Activated naive CD8-positive, alpha-beta T cell treated with anti-CD3 and anti-CD28 coated beads, Interleukin-2, amount 10 ng/mL, durations not matched to agents 7 days and 5 days (primary cell): Measurements from ENCODE around the gene ASB10. TPM values are rescaled to one million over a fixed set of nuclear protein-coding genes. Genes with fewer than 3 reads are reported as not detected.

Experiments
- ATAC-seq: fragments of 150-1000 bp; cut with Tn5 transposase; one replicate; pipeline ENCODE4 v1.10.0; 2021; ENCODE audit warnings: low read depth, moderate library complexity
- POLR2A ChIA-PET: fragments of 350-600 bp; sonication (Branson Sonifier 250); formaldehyde crosslinking; loops from one replicate; lab custom pipeline; 2021; ENCODE audit warnings: antibody characterized with exemption; lab: Charles Lee
- DNase-seq: peaks from one replicate; pipeline ENCODE4 v3.0.0; 2021
- H3K27ac Mint-ChIP-seq: one replicate; pipeline ENCODE4 v1.8.0; 2022; ENCODE audit warnings: mild to moderate bottlenecking, mixed read lengths
- H3K27me3 Mint-ChIP-seq: one replicate; pipeline ENCODE4 v1.8.0; 2022; ENCODE audit warnings: mild to moderate bottlenecking, moderate library complexity, mixed read lengths
- H3K36me3 Mint-ChIP-seq: one replicate; pipeline ENCODE4 v1.8.0; 2021; ENCODE audit warnings: mild to moderate bottlenecking, mixed read lengths
- H3K4me1 Mint-ChIP-seq: one replicate; pipeline ENCODE4 v1.8.0; 2021; ENCODE audit warnings: mixed read lengths
- H3K4me3 Mint-ChIP-seq: one replicate; pipeline ENCODE4 v1.8.0; 2022; ENCODE audit warnings: mild to moderate bottlenecking, moderate library complexity, mixed read lengths
- H3K9me3 Mint-ChIP-seq: one replicate; pipeline ENCODE4 v1.8.0; 2021; ENCODE audit warnings: mixed read lengths
- total RNA-seq, 2 experiments: library from RNA; stranded (reverse); gene quantifications; one replicate each; pipeline ENCODE4 v1.2.3, GENCODE V29; 2021

ASB10 gene
- total RNA-seq, 2 experiments from 2014 or later, result not detected

DNA sequence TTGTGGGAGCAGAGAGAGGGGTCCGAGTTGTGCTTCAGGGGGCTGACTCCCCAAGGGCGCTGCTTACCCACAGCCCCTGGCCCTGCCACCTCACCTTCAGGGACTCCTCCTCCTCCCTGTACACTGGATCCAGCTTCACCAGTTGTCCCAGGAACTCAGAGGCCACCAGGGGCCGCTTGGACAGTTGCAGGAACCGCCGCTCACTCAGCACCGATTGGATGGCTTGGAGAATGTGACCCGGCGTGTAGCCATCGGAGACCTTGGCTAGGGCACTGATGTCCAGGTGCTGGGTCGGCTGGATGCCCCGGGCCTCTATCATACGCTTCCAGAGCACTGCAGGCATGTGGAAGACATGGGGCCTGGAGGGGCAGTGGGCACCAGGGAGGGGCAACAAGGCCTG lies 4.5 kb upstream of the ASB10 start:
- Mint-ChIP-seq H3K9me3 (no peaks in the 10 kb centered on the region), H3K4me3 (no peak overlapping the region), H3K27ac (no peak overlapping the region), H3K27me3 (peaks cover 24% of the 10 kb centered on the region), H3K36me3 (no peaks in the 10 kb centered on the region), H3K4me1 (peaks cover 10% of the 10 kb centered on the region)
- POLR2A ChIA-PET, result no interaction called here
- ATAC-seq (no peak), DNase-seq (no peak)

DNA sequence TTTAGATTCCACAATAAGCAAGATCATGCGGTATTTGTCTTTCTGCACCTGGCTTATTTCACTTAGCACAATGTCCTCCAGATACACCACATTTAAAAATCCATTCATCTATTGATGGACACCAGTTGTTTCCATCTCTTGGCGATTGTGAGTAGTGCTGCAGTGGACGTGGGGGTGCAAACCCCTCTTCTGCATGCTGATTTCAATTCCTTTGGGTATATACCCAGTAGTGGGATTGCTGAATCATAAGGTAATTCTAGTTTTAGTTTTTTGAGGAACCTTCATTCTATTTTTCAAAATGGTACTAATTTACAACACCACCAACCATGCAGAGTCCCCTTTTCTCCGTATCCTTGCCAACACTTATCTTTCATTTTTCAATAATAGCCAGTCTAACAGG lies 2.0 kb upstream of the ASB10 start:
- no peaks in the 10 kb centered on the region for H3K4me1 Mint-ChIP-seq
- POLR2A ChIA-PET, result no interaction called here
- no peaks in the 10 kb centered on the region for H3K36me3 Mint-ChIP-seq
- no peak overlapping the region for H3K4me3 Mint-ChIP-seq
- H3K27ac Mint-ChIP-seq, result no peak overlapping the region
- H3K27me3 Mint-ChIP-seq, result peaks cover 15% of the 10 kb centered on the region
- no peak for ATAC-seq
- H3K9me3 Mint-ChIP-seq, result no peaks in the 10 kb centered on the region
- no peak for DNase-seq

DNA sequence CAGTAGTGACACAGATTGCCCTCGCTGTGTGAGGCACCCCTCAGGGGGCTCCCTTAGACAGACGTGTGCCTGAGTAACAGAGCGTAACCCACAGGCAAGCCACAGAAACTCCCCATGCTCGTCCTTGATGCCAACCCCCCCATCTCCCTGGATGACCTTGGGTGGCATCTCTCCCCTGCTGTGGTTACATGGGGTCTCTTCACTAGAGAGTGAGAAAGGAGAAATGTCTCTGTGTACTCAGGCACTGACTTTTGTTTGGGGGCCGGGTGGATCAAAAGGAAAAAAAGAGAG lies 1.1 kb upstream of the ASB10 start:
- Mint-ChIP-seq H3K36me3 (no peaks in the 10 kb centered on the region), H3K4me3 (no peak overlapping the region), H3K27ac (no peak overlapping the region), H3K4me1 (no peaks in the 10 kb centered on the region), H3K9me3 (no peaks in the 10 kb centered on the region), H3K27me3 (peaks cover 15% of the 10 kb centered on the region)
- ATAC-seq, result no peak
- POLR2A ChIA-PET, result no interaction called here
- no peak for DNase-seq

DNA sequence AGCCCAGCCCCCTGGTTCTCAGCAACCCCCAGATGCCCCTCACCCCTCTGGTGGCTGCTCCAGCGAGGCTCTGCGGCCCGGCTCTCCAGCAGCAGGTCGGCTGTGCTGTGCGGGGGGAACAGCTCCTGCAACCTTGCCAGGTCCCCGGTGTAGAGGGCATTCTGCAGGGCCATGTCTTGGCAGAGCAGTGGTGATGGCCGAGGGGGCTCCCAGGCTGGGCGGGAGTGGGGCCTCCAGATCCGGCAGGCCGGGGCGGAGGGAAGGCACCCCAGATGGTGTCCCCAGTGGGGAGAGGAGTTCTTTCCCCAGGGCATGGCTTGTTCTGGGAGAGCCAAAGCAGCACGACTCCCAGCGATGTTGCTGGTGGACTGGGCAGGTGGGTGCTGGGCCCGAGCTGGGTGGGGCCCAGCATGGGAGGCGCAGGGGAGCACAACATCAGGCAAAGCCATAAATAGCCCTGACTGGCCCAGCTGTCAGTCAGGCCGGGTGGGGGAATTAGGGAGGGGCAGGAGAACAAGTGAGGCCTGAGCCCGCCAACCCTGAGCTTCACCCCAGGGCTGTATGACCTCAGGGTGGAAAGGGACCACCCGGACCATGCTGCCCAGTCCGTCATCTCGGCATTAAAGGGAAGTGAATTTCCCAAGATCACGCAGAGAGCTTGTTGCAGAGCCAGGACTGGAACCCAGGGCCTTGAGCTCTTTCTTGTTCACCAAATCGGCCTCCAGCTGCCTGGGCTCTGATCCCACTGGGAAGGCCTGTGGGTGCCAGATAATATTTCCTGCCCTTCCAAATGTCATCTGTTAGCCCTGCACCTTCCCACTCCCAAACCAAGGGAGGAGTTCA lies 580 bp upstream of the ASB10 start:
- Mint-ChIP-seq H3K9me3 (no peaks in the 10 kb centered on the region), H3K27ac (no peak overlapping the region), H3K27me3 (peaks cover 15% of the 10 kb centered on the region), H3K36me3 (no peaks in the 10 kb centered on the region), H3K4me3 (no peak overlapping the region), H3K4me1 (no peaks in the 10 kb centered on the region)
- DNase-seq (no peak), ATAC-seq (no peak)
- POLR2A ChIA-PET, result interaction anchor here (0.7 kb wide), 1 partner anchor 276 kb away, joined by 3 read pairs; no protein-coding TSS in a partner anchor

DNA sequence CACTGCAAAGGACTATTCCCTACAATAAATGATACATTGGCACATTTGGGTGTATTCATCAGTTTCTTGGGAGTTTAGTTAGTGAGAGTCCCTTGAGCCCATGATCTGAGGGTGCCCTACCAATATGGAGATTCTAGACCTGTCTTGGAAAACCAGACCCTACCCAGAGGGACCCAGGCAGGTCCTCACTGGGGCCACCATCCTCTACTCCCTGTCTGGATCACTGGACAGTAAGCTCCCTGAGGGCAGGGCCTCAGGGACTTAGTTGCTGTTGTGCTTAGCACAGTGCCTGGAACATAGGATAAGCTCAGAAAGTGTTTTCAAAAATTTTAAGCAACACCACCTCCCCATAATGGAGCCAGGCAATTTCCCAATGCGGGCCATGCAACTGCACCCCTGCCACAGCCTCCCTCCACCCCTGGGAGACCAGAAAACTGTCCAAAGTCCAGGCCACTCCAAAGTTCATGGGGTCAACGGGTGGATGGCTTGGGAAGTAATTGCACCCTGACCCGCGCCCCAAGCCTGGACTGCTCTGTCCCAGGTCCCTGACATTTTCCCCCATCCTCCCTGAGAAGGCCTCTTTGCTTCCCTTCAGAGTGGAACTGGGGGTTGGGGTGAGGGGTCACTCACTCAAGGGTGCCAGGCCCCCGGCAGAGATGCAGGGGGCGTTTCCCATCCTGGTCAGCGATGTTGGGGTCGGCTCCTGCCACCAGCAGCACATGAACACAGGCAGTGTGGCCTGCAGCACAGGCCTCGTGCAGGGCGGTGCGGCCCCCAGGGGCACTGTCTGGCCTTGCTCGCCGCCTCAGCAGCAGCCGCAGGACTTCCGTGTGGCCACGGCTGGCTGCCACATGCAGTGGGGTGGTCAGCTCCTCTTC lies 1.0 kb downstream of the ASB10 start:
- no peak overlapping the region for H3K27ac Mint-ChIP-seq
- H3K27me3 Mint-ChIP-seq, result peaks cover 22% of the 10 kb centered on the region
- DNase-seq (peak; percentile 8), ATAC-seq (no peak)
- H3K36me3 Mint-ChIP-seq, result no peaks in the 10 kb centered on the region
- no peaks in the 10 kb centered on the region for H3K4me1 Mint-ChIP-seq
- POLR2A ChIA-PET, result no interaction called here
- no peak overlapping the region for H3K4me3 Mint-ChIP-seq
- H3K9me3 Mint-ChIP-seq, result no peaks in the 10 kb centered on the region

DNA sequence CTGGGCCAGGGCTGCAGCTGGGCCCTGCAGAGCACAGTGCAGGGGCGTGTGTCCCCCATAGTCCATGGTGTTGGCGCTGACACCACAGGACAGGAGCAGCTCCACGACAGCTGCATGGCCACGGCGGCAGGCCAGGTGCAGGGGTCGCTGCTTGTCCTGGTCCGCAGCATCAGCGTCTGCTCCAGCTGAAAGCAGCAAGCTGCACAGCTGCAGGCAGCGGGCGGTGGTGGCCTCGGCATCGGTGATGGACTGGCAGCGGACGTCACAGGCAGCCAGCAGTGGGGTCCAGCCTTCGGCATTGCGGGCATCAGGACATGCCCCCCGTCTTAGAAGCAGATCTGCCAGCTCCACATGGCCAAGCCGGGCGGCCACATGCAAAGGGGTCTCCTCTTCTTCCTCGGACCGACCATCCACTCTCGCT lies 6.0 kb downstream of the ASB10 start:
- Mint-ChIP-seq H3K4me1 (no peaks in the 10 kb centered on the region), H3K36me3 (no peaks in the 10 kb centered on the region), H3K9me3 (no peaks in the 10 kb centered on the region), H3K27me3 (peaks cover 11% of the 10 kb centered on the region), H3K27ac (no peak overlapping the region), H3K4me3 (no peak overlapping the region)
- no peak for DNase-seq
- POLR2A ChIA-PET, result no interaction called here
- no peak for ATAC-seq

DNA sequence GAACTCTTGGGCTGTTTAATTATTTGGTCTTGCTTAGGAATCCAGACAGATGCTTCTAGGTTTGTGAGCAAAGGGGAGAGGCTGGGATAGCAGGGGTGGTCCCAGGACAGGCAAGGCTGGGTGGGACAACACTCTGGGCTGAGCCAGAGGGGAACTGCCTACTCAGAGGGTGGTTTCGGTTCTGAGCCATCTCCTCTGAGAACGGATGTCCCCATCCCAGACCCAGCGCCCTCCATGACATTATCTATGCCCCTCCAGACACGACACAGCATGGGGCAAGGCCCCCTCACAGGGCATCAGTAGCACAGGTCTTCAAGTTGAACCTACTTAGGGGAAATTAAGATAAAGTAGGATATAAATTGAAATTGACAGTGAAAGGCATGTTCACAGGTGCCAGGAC lies 7.1 kb downstream of the ASB10 start:
- H3K27ac Mint-ChIP-seq, result no peak overlapping the region
- POLR2A ChIA-PET, result no interaction called here
- ATAC-seq (no peak), DNase-seq (no peak)
- no peaks in the 10 kb centered on the region for H3K9me3 Mint-ChIP-seq
- H3K36me3 Mint-ChIP-seq, result no peaks in the 10 kb centered on the region
- no peaks in the 10 kb centered on the region for H3K4me1 Mint-ChIP-seq
- peaks cover 11% of the 10 kb centered on the region for H3K27me3 Mint-ChIP-seq
- no peak overlapping the region for H3K4me3 Mint-ChIP-seq

DNA sequence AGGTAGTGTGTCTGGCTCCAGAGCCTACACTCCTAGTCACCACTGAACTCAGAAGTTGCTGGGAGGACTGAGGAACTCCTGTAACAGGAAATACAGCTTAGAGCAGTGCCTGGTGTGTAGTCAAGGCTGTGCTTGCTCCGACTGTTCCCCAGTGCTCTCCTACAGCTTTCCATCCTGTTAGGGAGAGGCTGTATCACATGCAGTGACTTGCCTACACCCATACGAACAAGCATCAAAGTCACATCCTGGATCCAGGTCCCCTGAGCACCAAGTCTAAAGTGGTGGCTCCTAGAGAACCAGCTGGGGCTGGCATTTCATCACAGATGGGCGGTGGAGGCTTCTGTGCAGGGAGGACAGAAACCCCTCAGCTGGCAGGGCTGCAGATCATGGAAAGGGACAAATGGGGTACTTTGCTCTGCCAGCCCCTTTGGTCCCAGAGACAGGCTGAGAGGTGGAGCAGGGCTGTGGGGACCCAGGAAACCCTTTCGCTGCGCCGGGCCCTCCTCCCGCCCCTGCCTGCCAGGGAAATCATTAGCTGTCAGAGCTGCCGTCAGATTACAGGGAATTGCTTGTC lies 7.7 kb downstream of the ASB10 start:
- ATAC-seq, result no peak

DNA sequence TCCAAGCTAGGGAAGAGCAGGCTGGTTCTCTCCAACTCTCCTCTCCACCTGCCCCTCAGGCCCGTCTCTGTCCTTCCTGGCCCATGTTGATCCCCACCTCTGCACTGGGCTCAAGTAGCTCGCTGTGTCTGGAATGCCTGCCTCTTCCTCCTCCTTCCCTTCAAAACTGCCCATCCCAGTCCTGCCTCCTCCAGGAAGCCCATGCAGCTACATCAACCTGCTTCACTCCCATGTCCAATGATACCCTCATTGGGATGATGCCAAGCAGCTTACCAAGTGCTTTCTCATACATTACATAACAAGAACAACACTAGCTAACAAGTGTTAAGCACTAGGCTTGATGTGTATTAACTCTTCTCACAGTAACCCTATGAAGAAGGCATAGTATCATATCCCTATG lies 8.2 kb downstream of the ASB10 start:
- ATAC-seq (no peak), DNase-seq (no peak)
- POLR2A ChIA-PET, result interaction anchor here (0.8 kb wide), 1 partner anchor 8 kb away, joined by 3 read pairs; no protein-coding TSS in a partner anchor
- no peak overlapping the region for H3K4me3 Mint-ChIP-seq
- H3K36me3 Mint-ChIP-seq, result no peaks in the 10 kb centered on the region
- no peaks in the 10 kb centered on the region for H3K4me1 Mint-ChIP-seq
- H3K27ac Mint-ChIP-seq, result no peak overlapping the region
- no peaks in the 10 kb centered on the region for H3K9me3 Mint-ChIP-seq
- peaks cover 13% of the 10 kb centered on the region for H3K27me3 Mint-ChIP-seq

More for the DNA sequence above, 7.7 kb downstream of the ASB10 start:
- Mint-ChIP-seq H3K4me3 (no peak overlapping the region), H3K27me3 (peaks cover 13% of the 10 kb centered on the region), H3K36me3 (no peaks in the 10 kb centered on the region), H3K27ac (no peak overlapping the region), H3K4me1 (no peaks in the 10 kb centered on the region), H3K9me3 (no peaks in the 10 kb centered on the region)
- DNase-seq, result no peak
- POLR2A ChIA-PET, result no interaction called here

DNA sequence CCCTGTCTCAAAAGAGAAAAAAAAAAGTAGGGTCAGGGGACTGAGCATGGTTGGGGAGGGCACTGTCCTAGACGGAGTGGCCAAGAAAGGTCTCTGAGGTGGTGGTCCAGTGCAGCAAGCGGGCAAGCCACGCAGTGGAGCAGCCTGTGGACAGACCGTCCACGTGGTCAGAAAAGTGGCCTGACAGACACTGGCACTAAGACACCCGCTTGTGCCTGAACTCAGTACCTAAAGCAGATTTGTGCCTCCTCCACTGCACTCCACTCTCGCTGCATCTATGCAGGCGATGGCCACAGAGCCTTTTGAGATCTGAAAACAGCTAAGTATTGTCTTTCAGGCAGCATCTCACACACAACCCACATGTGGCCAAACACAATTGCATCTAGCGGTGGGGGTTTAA lies 8.8 kb downstream of the ASB10 start:
- DNase-seq (no peak), ATAC-seq (no peak)
- POLR2A ChIA-PET, result interaction anchor here (0.8 kb wide), 1 partner anchor 8 kb away, joined by 3 read pairs; no protein-coding TSS in a partner anchor
- Mint-ChIP-seq H3K27ac (no peak overlapping the region), H3K4me1 (no peaks in the 10 kb centered on the region), H3K27me3 (peaks cover 19% of the 10 kb centered on the region), H3K36me3 (no peaks in the 10 kb centered on the region), H3K4me3 (no peak overlapping the region), H3K9me3 (no peaks in the 10 kb centered on the region)

DNA sequence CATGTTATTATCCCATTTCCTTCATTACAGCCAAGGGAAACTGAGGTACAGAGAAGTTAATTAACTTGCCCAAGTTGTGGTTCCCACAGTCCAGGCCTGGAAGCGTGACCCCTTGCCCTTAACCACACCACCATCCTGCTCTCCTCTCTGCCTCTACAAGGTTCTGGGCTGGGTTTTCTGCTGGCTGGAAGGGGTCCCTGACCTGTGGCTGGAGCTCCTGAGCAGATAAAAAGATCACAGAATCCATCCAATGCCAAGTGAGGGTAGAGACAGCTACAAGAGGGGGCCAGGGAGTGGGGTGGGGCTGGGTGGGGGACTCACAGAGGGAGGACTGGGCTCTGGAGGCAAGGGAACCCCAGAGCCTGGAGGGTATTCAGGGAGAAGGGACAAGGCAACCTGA lies 9.7 kb downstream of the ASB10 start:
- POLR2A ChIA-PET, result no interaction called here
- H3K9me3 Mint-ChIP-seq, result no peaks in the 10 kb centered on the region
- ATAC-seq (no peak), DNase-seq (no peak)
- no peaks in the 10 kb centered on the region for H3K36me3 Mint-ChIP-seq
- H3K27me3 Mint-ChIP-seq, result peaks cover 25% of the 10 kb centered on the region
- no peak overlapping the region for H3K4me3 Mint-ChIP-seq
- peaks cover 4% of the 10 kb centered on the region for H3K4me1 Mint-ChIP-seq
- H3K27ac Mint-ChIP-seq, result no peak overlapping the region

DNA sequence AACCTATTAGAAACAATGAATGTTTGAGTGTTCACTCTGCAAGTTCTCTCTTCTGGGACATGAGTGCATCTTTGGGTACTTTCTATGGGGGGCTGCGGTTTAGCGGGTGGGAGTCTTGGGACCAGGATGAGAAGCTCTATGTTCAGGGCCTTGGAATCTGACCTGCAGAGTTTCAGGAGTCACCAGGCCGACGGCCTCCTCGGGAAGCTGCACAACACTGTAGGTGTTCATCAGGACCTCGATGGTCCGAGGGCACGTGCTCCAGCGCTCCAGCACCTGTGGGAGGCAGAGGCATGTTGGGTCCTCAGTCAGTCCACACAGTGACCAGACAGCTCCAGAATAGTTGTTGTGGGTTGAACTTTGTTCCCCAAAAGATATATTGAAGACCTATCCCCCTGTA lies 10.6 kb downstream of the ASB10 start:
- ATAC-seq (no peak), DNase-seq (no peak)
- Mint-ChIP-seq H3K9me3 (no peaks in the 10 kb centered on the region), H3K27me3 (peaks cover 26% of the 10 kb centered on the region), H3K4me3 (no peak overlapping the region), H3K36me3 (no peaks in the 10 kb centered on the region), H3K27ac (no peak overlapping the region), H3K4me1 (peaks cover 4% of the 10 kb centered on the region)
- POLR2A ChIA-PET, result no interaction called here

DNA sequence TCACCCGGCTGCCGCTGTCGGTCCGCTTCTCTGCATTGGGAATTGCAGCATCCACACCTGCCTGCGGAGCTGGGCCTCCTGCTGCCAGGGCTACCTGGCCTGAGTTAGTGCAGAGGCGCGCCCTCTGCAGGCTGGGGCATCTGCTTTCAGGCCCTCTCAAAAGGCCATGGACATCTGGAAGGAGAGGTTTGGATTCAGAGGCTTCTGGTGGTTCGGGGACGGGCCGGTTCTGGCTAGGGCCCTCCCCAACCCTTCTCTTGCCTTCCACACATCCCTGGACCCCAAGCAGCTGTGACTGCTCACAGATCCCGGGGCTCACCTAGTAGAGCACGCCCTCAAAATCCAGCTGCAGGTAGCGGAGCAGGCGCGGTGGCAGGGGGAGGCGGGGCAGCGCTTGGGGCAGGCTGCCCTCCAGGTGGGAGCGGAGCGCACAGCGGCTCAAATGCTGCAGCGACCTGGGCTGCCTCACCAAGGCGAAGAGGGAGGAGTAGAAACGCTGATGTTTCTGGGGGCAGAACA lies 11.2 kb downstream of the ASB10 start:
- H3K9me3 Mint-ChIP-seq, result no peaks in the 10 kb centered on the region
- DNase-seq (no peak), ATAC-seq (no peak)
- no peaks in the 10 kb centered on the region for H3K36me3 Mint-ChIP-seq
- no peak overlapping the region for H3K27ac Mint-ChIP-seq
- H3K4me1 Mint-ChIP-seq, result peaks cover 4% of the 10 kb centered on the region
- POLR2A ChIA-PET, result no interaction called here
- peaks cover 31% of the 10 kb centered on the region for H3K27me3 Mint-ChIP-seq
- H3K4me3 Mint-ChIP-seq, result no peak overlapping the region
